MCF 10A (cell line): ENCODE results near the gene SOX9. TPM values are rescaled to one million over a fixed set of nuclear protein-coding genes. Genes with fewer than 3 reads are reported as not detected.

Experiments used
- BruUV-seq: library from RNA; stranded (reverse); fragments of 400-500 nt; replicated peaks from 2 replicates; lab custom pipeline; 2021; lab: Mats Ljungman, UMichigan
- CTCF ChIA-PET: fragments of 300-600 bp; sonication (Branson Sonifier 250); formaldehyde crosslinking; extraction: SDS; loops from one replicate; lab custom pipeline; 2021; ENCODE audit warnings: antibody characterized with exemption, inconsistent platforms; lab: Yijun Ruan, JAX
- POLR2A ChIA-PET: fragments of 300-600, 350-650 bp; sonication (Branson Sonifier 250); formaldehyde crosslinking; extraction: SDS; loops from one replicate; lab custom pipeline; 2020; ENCODE audit warnings: antibody characterized with exemption, inconsistent platforms; lab: Yijun Ruan, JAX
- DNase-seq: peaks from one replicate; pipeline ENCODE4 v3.0.0-alpha.2; 2018; ENCODE audit not compliant: unreplicated experiment
- H3K27ac Mint-ChIP-seq: one replicate; pipeline ENCODE4 v1.8.0; 2022; ENCODE audit warnings: mild to moderate bottlenecking, low read depth, mixed read lengths; ENCODE audit not compliant: unreplicated experiment
- H3K27me3 Mint-ChIP-seq: one replicate; pipeline ENCODE4 v1.8.0; 2022; ENCODE audit warnings: mixed read lengths; ENCODE audit not compliant: insufficient read depth, unreplicated experiment
- H3K36me3 Mint-ChIP-seq: one replicate; pipeline ENCODE4 v1.8.0; 2022; ENCODE audit warnings: mild to moderate bottlenecking, moderate library complexity, mixed read lengths; ENCODE audit not compliant: insufficient read depth, unreplicated experiment
- H3K4me1 Mint-ChIP-seq: one replicate; pipeline ENCODE4 v1.8.0; 2022; ENCODE audit warnings: mixed read lengths; ENCODE audit not compliant: insufficient read depth, unreplicated experiment
- H3K4me3 Mint-ChIP-seq: one replicate; pipeline ENCODE4 v1.8.0; 2022; ENCODE audit warnings: mild to moderate bottlenecking, moderate library complexity, mixed read lengths; ENCODE audit not compliant: unreplicated experiment
- H3K9me3 Mint-ChIP-seq: one replicate; pipeline ENCODE4 v1.8.0; 2022; ENCODE audit warnings: mixed read lengths; ENCODE audit not compliant: unreplicated experiment
- CTCF ChIP-seq: fragments of 200-600 bp; IDR thresholded peaks from one replicate; pipeline ENCODE4 v1.8.0; 2022; ENCODE audit warnings: antibody characterized with exemption, mild to moderate bottlenecking; ENCODE audit not compliant: unreplicated experiment
- intact Hi-C: fragments of 100-400 bp; cut with micrococcal nuclease; formaldehyde crosslinking; loops from 2 replicates; pipeline ENCODE4 v1.14.1; 2022
- total RNA-seq: library from RNA; stranded (reverse); gene quantifications from 2 replicates; pipeline ENCODE4 v1.2.3, GENCODE V29; 2022

Gene SOX9
- total RNA-seq, 1 experiment from 2014 or later: 2.6 TPM

- no peak overlapping the region for H3K4me3 Mint-ChIP-seq
- H3K9me3 Mint-ChIP-seq: peaks cover 8% of the 10 kb centered on the region
- no peaks in the 10 kb centered on the region for H3K36me3 Mint-ChIP-seq
- peaks cover 37% of the 10 kb centered on the region for H3K27me3 Mint-ChIP-seq
- no peak for TF ChIP-seq CTCF
- H3K27ac Mint-ChIP-seq: no peak overlapping the region
- no TSS peak for BruUV-seq
- no peak for DNase-seq
- POLR2A ChIA-PET: interaction anchor here (0.7 kb wide), 1 partner anchor 634 kb away, joined by 3 read pairs; no protein-coding TSS in a partner anchor
- peaks cover 11% of the 10 kb centered on the region for H3K4me1 Mint-ChIP-seq
- CTCF ChIA-PET: no interaction called here
- intact Hi-C loops: no loop called here
These were observed 25.1 kb downstream of the SOX9 start for GRCh38 chr17:72145962-72146361.

GRCh38 chr17:72146371-72146770, 25.6 kb downstream of the SOX9 start:
- ChIA-PET CTCF (no interaction called here), POLR2A (interaction anchor here (0.7 kb wide), 1 partner anchor 635 kb away, joined by 3 read pairs; no protein-coding TSS in a partner anchor)

GRCh38 chr17:72150632-72151460, 30.0 kb downstream of the SOX9 start:
- BruUV-seq: no TSS peak
- CTCF ChIA-PET: interaction anchor here (1.2 kb wide), 1 partner anchor 26 kb away, joined by 4 read pairs; no protein-coding TSS in a partner anchor
- Mint-ChIP-seq H3K4me3 (no peak overlapping the region), H3K27me3 (peaks cover 33% of the 10 kb centered on the region), H3K9me3 (peaks cover 8% of the 10 kb centered on the region), H3K36me3 (no peaks in the 10 kb centered on the region), H3K4me1 (peaks cover 26% of the 10 kb centered on the region), H3K27ac (peak overlapping the region; percentile 59)
- POLR2A ChIA-PET: no interaction called here
- intact Hi-C loops: no loop called here
- no peak for TF ChIP-seq CTCF
- DNase-seq: no peak

More at GRCh38 chr17:72146371-72146770, 25.6 kb downstream of the SOX9 start:
- Mint-ChIP-seq H3K9me3 (peaks cover 8% of the 10 kb centered on the region), H3K4me3 (no peak overlapping the region), H3K4me1 (peaks cover 15% of the 10 kb centered on the region), H3K27ac (no peak overlapping the region), H3K36me3 (no peaks in the 10 kb centered on the region), H3K27me3 (peaks cover 37% of the 10 kb centered on the region)
- TF ChIP-seq CTCF: no peak
- intact Hi-C loops: no loop called here
- no peak for DNase-seq
- BruUV-seq: no TSS peak

- TF ChIP-seq CTCF: no peak
- BruUV-seq: no TSS peak
- POLR2A ChIA-PET: no interaction called here
- intact Hi-C loops: no loop called here
- peak; percentile 81 for DNase-seq
- Mint-ChIP-seq H3K9me3 (peaks cover under 1% of the 10 kb centered on the region), H3K36me3 (no peaks in the 10 kb centered on the region), H3K4me3 (no peak overlapping the region), H3K4me1 (peaks cover 17% of the 10 kb centered on the region), H3K27me3 (peaks cover 24% of the 10 kb centered on the region), H3K27ac (peak overlapping the region; percentile 59)
- CTCF ChIA-PET: interaction anchor here (1.2 kb wide), 1 partner anchor 25 kb away, joined by 4 read pairs; no protein-coding TSS in a partner anchor
These were observed 31.0 kb downstream of the SOX9 start for GRCh38 chr17:72151565-72152386.
